Endothelial cell of umbilical vein (primary cell): Measurements from ENCODE around the gene BBX. TPM values are rescaled to one million over a fixed set of nuclear protein-coding genes. Genes with fewer than 3 reads are reported as not detected.

Source experiments
- BruUV-seq: library from RNA; stranded (reverse); fragments of 400-500 nt; replicated peaks from 2 replicates; lab custom pipeline; 2021; lab: Mats Ljungman, UMichigan
- CTCF ChIA-PET: fragments of 300-600, 350-600 bp; sonication (Branson Sonifier 250); formaldehyde crosslinking; loops from one replicate; lab custom pipeline; 2021; ENCODE audit warnings: antibody characterized with exemption, inconsistent platforms; lab: Charles Lee
- POLR2A ChIA-PET: fragments of 300-600, 350-600 bp; sonication (Branson Sonifier 250); formaldehyde crosslinking; loops from one replicate; lab custom pipeline; 2021; ENCODE audit warnings: antibody characterized with exemption, inconsistent platforms; lab: Charles Lee
- DNase-seq: peaks from one replicate; pipeline ENCODE4 v3.0.0-alpha.2; 2011; ENCODE audit warnings: low read depth, low spot score
- FAIRE-seq: peaks from 2 replicates; lab custom pipeline; 2011; peaks lifted over from hg19 to GRCh38; lab: Jason Lieb, UNC
- H2AFZ ChIP-seq: 2 replicates; pipeline ENCODE4 v1.6.0; 2012; ENCODE audit warnings: low read depth, low read length, control low read depth, inconsistent platforms
- H3K27ac ChIP-seq: 2 replicates; pipeline ENCODE4 v1.5.1; 2011; ENCODE audit warnings: low read depth, mild to moderate bottlenecking, control low read depth, low read length, moderate library complexity; ENCODE audit not compliant: insufficient read depth
- H3K27me3 ChIP-seq, 2 experiments: 2 replicates each; pipeline versions ENCODE4 v1.6.0 to v1.6.1; 2011; ENCODE audit warnings: low read length in 2 of 2, mixed read lengths in 1 of 2; ENCODE audit not compliant: control insufficient read depth in 2 of 2, insufficient read depth in 2 of 2
- H3K36me3 ChIP-seq, 2 experiments: 2 replicates in 1 of 2; 3 replicates in 1 of 2; pipeline ENCODE4 v1.5.1; 2011; ENCODE audit warnings: low read length in 2 of 2, mild to moderate bottlenecking in 1 of 2, moderate library complexity in 1 of 2; ENCODE audit not compliant: control insufficient read depth in 2 of 2, insufficient read depth in 2 of 2; ENCODE audit errors: extremely low read depth in 1 of 2
- H3K4me1 ChIP-seq: 3 replicates; pipeline ENCODE4 v1.5.1; 2011; ENCODE audit warnings: mild to moderate bottlenecking, low read length; ENCODE audit not compliant: control insufficient read depth, insufficient read depth; ENCODE audit errors: extremely low read depth
- H3K4me2 ChIP-seq: 2 replicates; pipeline ENCODE4 v1.6.1; 2011; ENCODE audit warnings: low read length, control low read depth, mixed read lengths; ENCODE audit not compliant: insufficient read depth
- H3K4me3 ChIP-seq, 3 experiments: fragments of 200-600 bp in 1 of 3; sonication (generic), shearing (Covaris generic) in 1 of 3; replicated peaks in 1 of 3; 2 replicates each; pipeline ENCODE4 v1.5.1; 2011 to 2016; ENCODE audit warnings: control low read depth in 3 of 3, low read length in 3 of 3, mild to moderate bottlenecking in 2 of 3, inconsistent platforms in 1 of 3, low read depth in 1 of 3, moderate library complexity in 1 of 3; ENCODE audit not compliant: insufficient read depth in 1 of 3
- H3K79me2 ChIP-seq: 2 replicates; pipeline ENCODE4 v1.6.0; 2012; ENCODE audit warnings: low read length, inconsistent platforms; ENCODE audit not compliant: control insufficient read depth, insufficient read depth
- H3K9ac ChIP-seq: replicated peaks from 2 replicates; pipeline ENCODE3; 2011; ENCODE audit warnings: low read length, control low read depth; ENCODE audit not compliant: insufficient read depth; ENCODE audit errors: extremely low read depth
- H3K9me1 ChIP-seq: replicated peaks from 3 replicates; pipeline ENCODE4 v1.6.0; 2011; ENCODE audit warnings: mild to moderate bottlenecking, low read length; ENCODE audit not compliant: control insufficient read depth, insufficient read depth; ENCODE audit errors: extremely low read depth
- H3K9me3 ChIP-seq: replicated peaks from 2 replicates; pipeline ENCODE4 v1.5.1; 2012; ENCODE audit warnings: low read length, inconsistent platforms; ENCODE audit not compliant: control insufficient read depth, insufficient read depth
- H4K20me1 ChIP-seq: replicated peaks from 2 replicates; pipeline ENCODE3; 2011; ENCODE audit warnings: mild to moderate bottlenecking, low read length; ENCODE audit not compliant: control insufficient read depth, insufficient read depth; ENCODE audit errors: extremely low read depth
- CTCF ChIP-seq, 2 donors: IDR thresholded peaks; 1 replicate in 1 of 2; 2 replicates in 1 of 2; pipeline ENCODE4 v1.5.1; 2011; ENCODE audit warnings: low read length in 2 of 2, mild to moderate bottlenecking in 2 of 2, moderate library complexity in 2 of 2, control low read depth in 1 of 2, inconsistent platforms in 1 of 2, low read depth in 1 of 2; ENCODE audit not compliant: insufficient read depth in 1 of 2; ENCODE audit errors: extremely low read depth in 1 of 2
- EZH2 ChIP-seq: IDR thresholded peaks from 2 replicates; pipeline ENCODE4 v1.6.1; 2012; ENCODE audit warnings: borderline replicate concordance, low read depth, mild to moderate bottlenecking, moderate library complexity, low read length, inconsistent platforms; ENCODE audit not compliant: severe bottlenecking
- FOS ChIP-seq: IDR thresholded peaks from 2 replicates; pipeline ENCODE4 v1.6.1; 2011; ENCODE audit warnings: mild to moderate bottlenecking, low read length, moderate library complexity, borderline replicate concordance; ENCODE audit not compliant: insufficient read depth
- GATA2 ChIP-seq: IDR thresholded peaks from 2 replicates; pipeline ENCODE4 v1.7.0; 2011; ENCODE audit warnings: low read depth, mild to moderate bottlenecking, moderate library complexity, mixed read lengths, low read length; ENCODE audit not compliant: insufficient read length, insufficient read depth
- JUN ChIP-seq: IDR thresholded peaks from 2 replicates; pipeline ENCODE4 v1.6.1; 2011; ENCODE audit warnings: borderline replicate concordance, low read depth; ENCODE audit not compliant: insufficient read length, insufficient read depth
- MAX ChIP-seq: IDR thresholded peaks from 2 replicates; pipeline ENCODE4 v1.6.1; 2011; ENCODE audit not compliant: insufficient read depth, insufficient read length
- MYC ChIP-seq: IDR thresholded peaks from one replicate; pipeline ENCODE4 v1.6.1; 2011; ENCODE audit warnings: mild to moderate bottlenecking, low read depth, low read length
- POLR2A ChIP-seq: IDR thresholded peaks from 2 replicates; pipeline ENCODE4 v1.6.1; 2012; ENCODE audit warnings: low read depth, mild to moderate bottlenecking, control low read depth, low read length
- POLR2AphosphoS5 ChIP-seq: IDR thresholded peaks from 2 replicates; pipeline ENCODE4 v1.6.1; 2012; ENCODE audit warnings: low read depth, mild to moderate bottlenecking, control low read depth, low read length, moderate library complexity; ENCODE audit not compliant: insufficient read depth
- dilution Hi-C: fragments of 300-500 bp; cut with MboI; formaldehyde crosslinking; loops from one replicate; pipeline ENCODE4 v1.15.0; 2019; ENCODE audit warnings: low sequenced_read_pairs; ENCODE audit not compliant: extremely low pct_ligation_motif_present
- intact Hi-C: fragments of 100-400 bp; cut with micrococcal nuclease; formaldehyde crosslinking; loops from one replicate; pipeline ENCODE4 v1.10.0; 2022
- polyA plus RNA-seq, 4 experiments: library from polyadenylated mRNA; depleted of rRNA in 3 of 4; stranded (reverse) in 3 of 4; unstranded in 1 of 4; fragments of >200 nt; gene quantifications; 2 replicates each; pipeline versions ENCODE4 v1.2.1 to v1.2.3, GENCODE V29; 2011 to 2012; ENCODE audit warnings: missing spikeins in 1 of 4
- total RNA-seq: library from RNA; stranded (reverse); gene quantifications from 2 replicates; pipeline ENCODE4 v1.2.3, GENCODE V29; 2021

The BBX gene
- total and polyA plus RNA-seq, 2 donors (not counting 3 experiments of a cell fraction or from before 2014, with no cell fraction given), result 21.4 to 43.4 TPM

GRCh38 chr3:107734317-107734716 is 211.6 kb downstream of the BBX start:
- H3K9me3 ChIP-seq, result no peaks in the 10 kb centered on the region
- H3K4me3 ChIP-seq, result no peak overlapping the region
- DNase-seq, result no peak
- no peaks in the 10 kb centered on the region for H3K36me3 ChIP-seq
- no peak overlapping the region for H3K9ac ChIP-seq
- H3K27ac ChIP-seq, result no peak overlapping the region
- no peaks in the 10 kb centered on the region for H3K27me3 ChIP-seq
- intact Hi-C loops (no loop called here), dilution Hi-C loops (no loop called here)
- no peaks in the 10 kb centered on the region for H3K79me2 ChIP-seq
- no peaks in the 10 kb centered on the region for H3K9me1 ChIP-seq
- H3K4me1 ChIP-seq, result no peaks in the 10 kb centered on the region
- no peaks in the 10 kb centered on the region for H4K20me1 ChIP-seq
- H2AFZ ChIP-seq, result no peak overlapping the region
- ChIA-PET POLR2A (no interaction called here), CTCF (interaction anchor here (0.7 kb wide), 1 partner anchor 160 kb away, joined by 3 read pairs; no protein-coding TSS in a partner anchor)
- TF ChIP-seq MYC, result no peak
- no peak for TF ChIP-seq CTCF (IDR thresholded peaks at IDR 0.05; ENCODE audit: extremely low read depth in 1 of 2, insufficient read depth in 1 of 2, low read depth in 1 of 2, low read length in 2 of 2)
- TF ChIP-seq FOS, result no peak
- TF ChIP-seq MAX, result no peak
- no peak for TF ChIP-seq GATA2
- no peak for TF ChIP-seq POLR2A
- no peak for TF ChIP-seq POLR2AphosphoS5
- no peak for TF ChIP-seq EZH2
- TF ChIP-seq JUN, result no peak
- peak; percentile 18 for FAIRE-seq
- no peak overlapping the region for H3K4me2 ChIP-seq
- BruUV-seq, result no TSS peak
